PFSK-1 (cell line): ENCODE measurements around the gene MANSC1.

Source experiments
- REST ChIP-seq, 2 experiments: IDR thresholded peaks; 2 replicates each; pipeline versions ENCODE4 v1.6.1 to v1.8.0; 2011 to 2012; ENCODE audit warnings: low read depth in 2 of 2, low read length in 2 of 2, control low read depth in 1 of 2, inconsistent platforms in 1 of 2, mild to moderate bottlenecking in 1 of 2, moderate library complexity in 1 of 2; ENCODE audit not compliant: insufficient read depth in 1 of 2
- SIN3A ChIP-seq: IDR thresholded peaks from 2 replicates; pipeline ENCODE4 v1.6.1; 2012; ENCODE audit warnings: mild to moderate bottlenecking, low read length, moderate library complexity, borderline replicate concordance; ENCODE audit not compliant: insufficient read depth
- TAF1 ChIP-seq: IDR thresholded peaks from 2 replicates; pipeline ENCODE4 v1.6.1; 2012; ENCODE audit warnings: low read length, control low read depth, borderline replicate concordance; ENCODE audit not compliant: insufficient read depth

GRCh38 chr12:12397184-12397583 is 47.1 kb upstream of the MANSC1 start:
- TF ChIP-seq SIN3A (no peak), TAF1 (no peak), REST (IDR thresholded peaks at IDR 0.05; ENCODE audit: insufficient read depth in 1 of 2, low read depth in 2 of 2, low read length in 2 of 2) (no peak)
